BE2C (cell line): ENCODE results near the gene STC2.

Experiments used
- DNase-seq: peaks from one replicate; pipeline ENCODE4 v3.0.0-alpha.2; 2020
- H3K27me3 ChIP-seq: fragments of 250-450 bp; sonication (Bioruptor Pico); 2 replicates; pipeline ENCODE4 v1.5.1; 2020; ENCODE audit warnings: mild to moderate bottlenecking
- H3K36me3 ChIP-seq: fragments of 250-450 bp; sonication (Bioruptor Pico); 2 replicates; pipeline ENCODE4 v1.5.1; 2020; ENCODE audit warnings: mild to moderate bottlenecking
- H3K4me1 ChIP-seq: fragments of 250-450 bp; sonication (Bioruptor Pico); 2 replicates; pipeline ENCODE4 v1.5.1; 2020
- H3K4me3 ChIP-seq: 2 replicates; pipeline ENCODE4 v1.5.1; 2011; ENCODE audit warnings: low read depth, low read length
- H3K9me3 ChIP-seq: fragments of 250-450 bp; sonication (Bioruptor Pico); 2 replicates; pipeline ENCODE4 v1.5.1; 2020
- TF ChIP-seq, protein P1 (sequence below): IDR thresholded peaks from 2 replicates; pipeline ENCODE4 v1.5.1; 2012; ENCODE audit warnings: mild to moderate bottlenecking, low read depth, low read length

STC2 gene

GRCh38 chr5:173315495-173316338 lies 12.5 kb downstream of the STC2 start:
- TF ChIP-seq, protein P1, sequence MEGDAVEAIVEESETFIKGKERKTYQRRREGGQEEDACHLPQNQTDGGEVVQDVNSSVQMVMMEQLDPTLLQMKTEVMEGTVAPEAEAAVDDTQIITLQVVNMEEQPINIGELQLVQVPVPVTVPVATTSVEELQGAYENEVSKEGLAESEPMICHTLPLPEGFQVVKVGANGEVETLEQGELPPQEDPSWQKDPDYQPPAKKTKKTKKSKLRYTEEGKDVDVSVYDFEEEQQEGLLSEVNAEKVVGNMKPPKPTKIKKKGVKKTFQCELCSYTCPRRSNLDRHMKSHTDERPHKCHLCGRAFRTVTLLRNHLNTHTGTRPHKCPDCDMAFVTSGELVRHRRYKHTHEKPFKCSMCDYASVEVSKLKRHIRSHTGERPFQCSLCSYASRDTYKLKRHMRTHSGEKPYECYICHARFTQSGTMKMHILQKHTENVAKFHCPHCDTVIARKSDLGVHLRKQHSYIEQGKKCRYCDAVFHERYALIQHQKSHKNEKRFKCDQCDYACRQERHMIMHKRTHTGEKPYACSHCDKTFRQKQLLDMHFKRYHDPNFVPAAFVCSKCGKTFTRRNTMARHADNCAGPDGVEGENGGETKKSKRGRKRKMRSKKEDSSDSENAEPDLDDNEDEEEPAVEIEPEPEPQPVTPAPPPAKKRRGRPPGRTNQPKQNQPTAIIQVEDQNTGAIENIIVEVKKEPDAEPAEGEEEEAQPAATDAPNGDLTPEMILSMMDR = no peak
- Histone ChIP-seq H3K4me1 (peaks cover 19% of the 10 kb centered on the region), H3K9me3 (no peaks in the 10 kb centered on the region), H3K27me3 (no peaks in the 10 kb centered on the region), H3K36me3 (peaks cover 24% of the 10 kb centered on the region), H3K4me3 (peak overlapping the region; percentile 32)
- peak; percentile 85 for DNase-seq

- peaks cover 19% of the 10 kb centered on the region for H3K4me1 ChIP-seq
- no peak for DNase-seq
Measured at GRCh38 chr5:173314166-173314952, 13.9 kb downstream of the STC2 start.

DNA sequence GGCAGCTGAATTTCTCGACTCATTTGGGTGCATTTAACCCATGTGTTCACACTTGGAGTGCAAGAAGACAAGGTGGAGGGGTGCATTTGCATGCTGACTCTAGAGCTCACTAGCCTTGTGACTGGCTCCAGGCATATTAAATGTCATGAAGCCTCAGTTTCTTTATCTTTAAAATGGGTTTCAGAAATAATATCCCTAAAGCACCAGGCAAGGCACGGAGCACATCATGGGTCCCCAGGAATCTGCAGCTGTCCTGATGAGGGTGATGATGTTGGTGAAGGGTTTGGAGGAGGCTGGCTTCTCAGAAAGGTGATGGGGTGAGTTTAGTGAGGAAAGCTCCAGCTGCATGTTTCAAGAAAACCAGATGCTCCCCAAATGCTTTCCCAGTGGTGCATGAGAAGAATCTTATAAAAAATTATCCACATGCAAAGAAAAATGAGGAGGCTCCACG lies 14.8 kb downstream of the STC2 start:
- DNase-seq = no peak
- TF ChIP-seq, protein P1 = no peak
- Histone ChIP-seq H3K36me3 (peaks cover 9% of the 10 kb centered on the region; the same call in 1 of the 2 replicates), H3K27me3 (no peaks in the 10 kb centered on the region), H3K4me3 (no peak overlapping the region), H3K9me3 (no peaks in the 10 kb centered on the region), H3K4me1 (peaks cover 19% of the 10 kb centered on the region)

More at GRCh38 chr5:173314166-173314952, 13.9 kb downstream of the STC2 start:
- Histone ChIP-seq H3K4me3 (no peak overlapping the region), H3K36me3 (peaks cover 14% of the 10 kb centered on the region), H3K9me3 (no peaks in the 10 kb centered on the region), H3K27me3 (no peaks in the 10 kb centered on the region)
- TF ChIP-seq, protein P1 = no peak

DNA sequence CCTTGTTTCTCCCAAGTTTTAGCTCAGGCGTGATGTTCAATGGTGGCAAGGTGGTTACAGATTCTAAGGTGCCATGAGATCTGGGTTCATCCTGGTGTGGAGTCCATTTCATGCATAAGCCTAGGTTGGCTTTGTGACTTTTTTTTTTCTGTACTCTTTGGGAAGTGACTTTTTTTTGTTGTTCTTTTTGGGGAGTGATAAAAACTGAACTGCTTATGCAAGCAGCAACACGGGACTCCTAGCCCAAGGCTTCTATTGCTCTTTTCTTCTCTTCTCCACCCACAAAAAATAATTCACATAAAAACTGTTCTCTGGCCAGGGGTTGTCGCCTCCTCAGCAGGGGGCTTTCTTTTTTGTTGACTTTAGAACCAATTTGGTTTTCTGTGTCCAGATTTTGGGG lies 15.4 kb downstream of the STC2 start:
- Histone ChIP-seq H3K9me3 (peaks cover 2% of the 10 kb centered on the region; the same call in 1 of the 2 replicates), H3K27me3 (no peaks in the 10 kb centered on the region), H3K36me3 (peaks cover 3% of the 10 kb centered on the region; the same call in 1 of the 2 replicates), H3K4me1 (peaks cover 19% of the 10 kb centered on the region), H3K4me3 (no peak overlapping the region)
- DNase-seq = no peak
- TF ChIP-seq, protein P1 = no peak

- no peaks in the 10 kb centered on the region for H3K27me3 ChIP-seq
- peaks cover 2% of the 10 kb centered on the region; the same call in 1 of the 2 replicates for H3K9me3 ChIP-seq
- no peaks in the 10 kb centered on the region for H3K36me3 ChIP-seq
- DNase-seq = no peak
- TF ChIP-seq, protein P1 = no peak
- no peak overlapping the region for H3K4me3 ChIP-seq
- H3K4me1 ChIP-seq = peaks cover 19% of the 10 kb centered on the region
Measured at GRCh38 chr5:173311818-173312585, 16.2 kb downstream of the STC2 start.
